CD14-positive monocyte (primary cell): ENCODE data around the gene PRTN3. TPM values are rescaled to one million over a fixed set of nuclear protein-coding genes. Genes with fewer than 3 reads are reported as not detected.

Experiments used
- DNase-seq, 3 donors: peaks; one replicate each; pipeline ENCODE4 v3.0.0-alpha.2; 2011 to 2022
- H2AFZ ChIP-seq: 2 replicates; pipeline ENCODE4 v1.6.0; 2012; ENCODE audit warnings: mild to moderate bottlenecking, low read depth, low read length, inconsistent platforms; ENCODE audit not compliant: insufficient read depth, poor library complexity, severe bottlenecking
- H3K27ac ChIP-seq, 2 donors: 1 replicate in 1 of 2; 2 replicates in 1 of 2; pipeline ENCODE4 v1.5.1; 2012 to 2013; ENCODE audit warnings: low read length in 2 of 2, control low read depth in 1 of 2, inconsistent platforms in 1 of 2, low read depth in 1 of 2, mild to moderate bottlenecking in 1 of 2
- H3K27me3 ChIP-seq, 2 donors: one replicate each; pipeline versions ENCODE4 v1.6.0 to v1.6.1; 2011 to 2013; ENCODE audit warnings: low read length in 2 of 2; ENCODE audit not compliant: control insufficient read depth in 2 of 2, insufficient read depth in 2 of 2
- H3K36me3 ChIP-seq, 2 donors: replicated peaks in 1 of 2; 1 replicate in 1 of 2; 2 replicates in 1 of 2; pipeline versions ENCODE4 v1.5.1 to v1.6.1; 2012 to 2013; ENCODE audit warnings: low read length in 2 of 2, control low read depth in 1 of 2, inconsistent platforms in 1 of 2, mild to moderate bottlenecking in 1 of 2; ENCODE audit not compliant: insufficient read depth in 2 of 2, control insufficient read depth in 1 of 2
- H3K4me1 ChIP-seq, 2 donors: 1 replicate in 1 of 2; 2 replicates in 1 of 2; pipeline versions ENCODE4 v1.5.1 to v1.6.1; 2012 to 2013; ENCODE audit warnings: low read length in 2 of 2, control low read depth in 1 of 2, inconsistent platforms in 1 of 2, mild to moderate bottlenecking in 1 of 2, moderate library complexity in 1 of 2; ENCODE audit not compliant: insufficient read depth in 2 of 2, control insufficient read depth in 1 of 2
- H3K4me2 ChIP-seq: replicated peaks from 2 replicates; pipeline ENCODE3; 2012; ENCODE audit warnings: low read length, moderate library complexity, mild to moderate bottlenecking; ENCODE audit not compliant: poor library complexity, severe bottlenecking; ENCODE audit errors: extremely low read depth
- H3K4me3 ChIP-seq, 3 experiments: fragments of 200-600 bp in 1 of 3; sonication (generic) in 1 of 3; replicated peaks in 1 of 3; 1 replicate in 2 of 3; 2 replicates in 1 of 3; pipeline ENCODE4 v1.5.1; 2011 to 2013; ENCODE audit warnings: low read length in 3 of 3, mild to moderate bottlenecking in 3 of 3, control low read depth in 2 of 3, low read depth in 2 of 3, inconsistent platforms in 1 of 3, moderate library complexity in 1 of 3
- H3K79me2 ChIP-seq: 2 replicates; pipeline ENCODE4 v1.6.0; 2012; ENCODE audit warnings: mild to moderate bottlenecking, control low read depth, inconsistent platforms, low read length, moderate library complexity; ENCODE audit not compliant: insufficient read depth
- H3K9ac ChIP-seq: 2 replicates; pipeline ENCODE4 v1.6.0; 2017; ENCODE audit warnings: low read length, mild to moderate bottlenecking; ENCODE audit not compliant: insufficient read depth, poor library complexity, severe bottlenecking
- H3K9me3 ChIP-seq, 2 donors: replicated peaks in 1 of 2; 1 replicate in 1 of 2; 2 replicates in 1 of 2; pipeline versions ENCODE4 v1.5.1 to v1.6.1; 2012 to 2013; ENCODE audit warnings: low read length in 2 of 2, control low read depth in 1 of 2; ENCODE audit not compliant: control insufficient read depth in 1 of 2, insufficient read depth in 1 of 2
- H4K20me1 ChIP-seq: 2 replicates; pipeline ENCODE4 v1.6.0; 2012; ENCODE audit warnings: mild to moderate bottlenecking, low read length, control low read depth, moderate library complexity; ENCODE audit not compliant: insufficient read depth
- H3K27ac Mint-ChIP-seq, 7 donors: one replicate each; pipeline ENCODE4 v1.8.0; 2020; ENCODE audit warnings: mild to moderate bottlenecking in 7 of 7, mixed read lengths in 7 of 7, moderate library complexity in 6 of 7, inconsistent platforms in 2 of 7
- H3K27me3 Mint-ChIP-seq, 3 donors: one replicate each; pipeline ENCODE4 v1.8.0; 2021 to 2022; ENCODE audit warnings: low read depth in 3 of 3, mild to moderate bottlenecking in 3 of 3, mixed read lengths in 3 of 3, moderate library complexity in 3 of 3, inconsistent platforms in 1 of 3
- H3K36me3 Mint-ChIP-seq, 2 donors: one replicate each; pipeline ENCODE4 v1.8.0; 2020; ENCODE audit warnings: mixed read lengths in 2 of 2, inconsistent platforms in 1 of 2, mild to moderate bottlenecking in 1 of 2
- H3K4me1 Mint-ChIP-seq: one replicate; pipeline ENCODE4 v1.8.0; 2020; ENCODE audit warnings: mild to moderate bottlenecking, mixed read lengths
- H3K4me3 Mint-ChIP-seq, 2 donors: one replicate each; pipeline ENCODE4 v1.8.0; 2020; ENCODE audit warnings: mild to moderate bottlenecking in 2 of 2, mixed read lengths in 2 of 2, moderate library complexity in 1 of 2
- H3K9me3 Mint-ChIP-seq, 7 donors: one replicate each; pipeline ENCODE4 v1.8.0; 2020 to 2022; ENCODE audit warnings: mixed read lengths in 7 of 7, mild to moderate bottlenecking in 6 of 7, moderate library complexity in 6 of 7, inconsistent platforms in 2 of 7
- CTCF ChIP-seq: fragments of 200-600 bp; IDR thresholded peaks from one replicate; pipeline ENCODE4 v1.8.0; 2022; ENCODE audit warnings: antibody characterized with exemption, mild to moderate bottlenecking
- WGBS: methylation state at CpG from one replicate; pipeline ENCODE4 v1.1.5; 2013; ENCODE audit warnings: missing lambda C conversion rate; ENCODE audit not compliant: insufficient coverage; 5-methylcytosine and 5-hydroxymethylcytosine counted together
- intact Hi-C, 2 donors: fragments of 100-400 bp; cut with micrococcal nuclease; formaldehyde crosslinking; loops; one replicate each; pipeline versions ENCODE4 v1.15.0 to v1.15.1; 2023
- polyA plus RNA-seq, 3 donors: library from polyadenylated mRNA; depleted of rRNA in 1 of 3; unstranded in 2 of 3; stranded (reverse) in 1 of 3; fragments of 300-500 nt in 2 of 3; fragments of >200 nt in 1 of 3; fragmentation: Illumina TruSeq in 2 of 3; gene quantifications; 1 replicate in 2 of 3; 2 replicates in 1 of 3; pipeline ENCODE4 v1.2.3, GENCODE V29; 2012 to 2021

Gene PRTN3
- polyA plus RNA-seq, 3 donors, result 0.11 TPM; not detected in 2

- H3K27ac Mint-ChIP-seq, result peak overlapping the region in 4 of 7 donors; percentile 5 to 65 (median 64)
- Histone ChIP-seq H3K36me3 (no peaks in the 10 kb centered on the region), H2AFZ (peak overlapping the region; percentile 61), H3K27me3 (no peaks in the 10 kb centered on the region), H3K9me3 (no peaks in the 10 kb centered on the region), H3K4me2 (peak overlapping the region; percentile 69), H3K4me1 (peaks cover 60 to 63% of the 10 kb centered on the region in 2 donors), H3K27ac (no peak overlapping the region), H3K4me3 (peak overlapping the region in 2 of 3 experiments; percentile 17 to 60), H4K20me1 (no peaks in the 10 kb centered on the region), H3K9ac (peak overlapping the region; percentile 21), H3K79me2 (peaks cover 66% of the 10 kb centered on the region)
- peak overlapping the region; percentile 68 to 83 for H3K4me3 Mint-ChIP-seq
- H3K27me3 Mint-ChIP-seq, result peaks cover 3 to 7% (median 5%) of the 10 kb centered on the region in 3 donors
- H3K4me1 Mint-ChIP-seq, result peaks cover 54% of the 10 kb centered on the region
- WGBS, result 0% methylated on average over 11 of the region's 12 CpGs
- TF ChIP-seq CTCF, result no peak
- DNase-seq, result no peak
- H3K36me3 Mint-ChIP-seq, result no peaks in the 10 kb centered on the region
- intact Hi-C loops, result no loop called here
- no peaks in the 10 kb centered on the region for H3K9me3 Mint-ChIP-seq
Observed at GRCh38 chr19:823565-824121, 17.2 kb upstream of the PRTN3 start.

- Mint-ChIP-seq H3K36me3 (no peaks in the 10 kb centered on the region), H3K27ac (peak overlapping the region; percentile 53 to 92 (median 82)), H3K4me1 (peaks cover 63% of the 10 kb centered on the region), H3K27me3 (peaks cover 3 to 7% (median 4%) of the 10 kb centered on the region in 3 donors), H3K4me3 (peak overlapping the region; percentile 70 to 91), H3K9me3 (no peaks in the 10 kb centered on the region)
- H3K36me3 ChIP-seq, result no peaks in the 10 kb centered on the region
- WGBS, result 9% methylated on average over 8 of the region's 15 CpGs
- TF ChIP-seq CTCF, result no peak
- intact Hi-C loops, result no loop called here
- no peaks in the 10 kb centered on the region for H4K20me1 ChIP-seq
- DNase-seq, result peak; percentile 61 to 73 (median 65)
- peak overlapping the region in 1 of 2 donors; percentile 52 for H3K27ac ChIP-seq
- no peaks in the 10 kb centered on the region for H3K27me3 ChIP-seq
- H3K4me2 ChIP-seq, result peak overlapping the region; percentile 67
- no peaks in the 10 kb centered on the region for H3K9me3 ChIP-seq
- peak overlapping the region in 1 of 3 experiments; percentile 52 for H3K4me3 ChIP-seq
- peak overlapping the region; percentile 1 for H3K9ac ChIP-seq
- peaks cover 69 to 76% of the 10 kb centered on the region in 2 donors for H3K4me1 ChIP-seq
- H3K79me2 ChIP-seq, result peaks cover 78% of the 10 kb centered on the region
- peak overlapping the region; percentile 56 for H2AFZ ChIP-seq
Observed at GRCh38 chr19:824885-825284, 15.9 kb upstream of the PRTN3 start.
